SK-N-SH treated with all-trans-retinoic acid at 6 μM for 48 hours (cell line): ENCODE data around the gene SLC1A6.
"Not testable (repeated sequence)": the region's sequence is repeated elsewhere in the genome, so short reads cannot be mapped to it uniquely, and the experiment has no call there.

Experiments
- ATAC-seq: fragments of 200-7000 bp; cut with Tn5 transposase; 3 replicates; pipeline ENCODE4 v1.9.1; 2020; ENCODE audit warnings: mild to moderate bottlenecking, moderate library complexity
- ARNTL ChIP-seq: fragments of 450-650 bp; formaldehyde crosslinking; IDR thresholded peaks from 2 replicates; pipeline ENCODE4 v1.5.0; 2020; ENCODE audit warnings: low read depth, mild to moderate bottlenecking, moderate library complexity, borderline replicate concordance
- BACH2 ChIP-seq: fragments of 250-450 bp; sonication (Bioruptor Pico); IDR thresholded peaks from 2 replicates; pipeline ENCODE4 v1.9.0; 2021; ENCODE audit warnings: mild to moderate bottlenecking, borderline replicate concordance
- CSDC2 ChIP-seq: fragments of 250-450 bp; sonication (Bioruptor Pico); IDR thresholded peaks from 2 replicates; pipeline ENCODE4 v1.5.0; 2020; ENCODE audit warnings: mild to moderate bottlenecking, moderate library complexity
- ESRRG ChIP-seq: fragments of 250-450 bp; sonication (Bioruptor Pico); IDR thresholded peaks from 2 replicates; pipeline ENCODE4 v1.6.1; 2021; ENCODE audit warnings: mild to moderate bottlenecking
- GLIS3 ChIP-seq: fragments of 250-450 bp; sonication (Bioruptor Pico); IDR thresholded peaks from 2 replicates; pipeline ENCODE4 v1.5.0; 2020; ENCODE audit warnings: mild to moderate bottlenecking, moderate library complexity
- ISL1 ChIP-seq: fragments of 250-450 bp; sonication (Bioruptor Pico); IDR thresholded peaks from 2 replicates; pipeline ENCODE4 v2.1.2; 2022; ENCODE audit warnings: mild to moderate bottlenecking, moderate library complexity
- RARB ChIP-seq: fragments of 250-450 bp; sonication (Bioruptor Pico); IDR thresholded peaks from 2 replicates; pipeline ENCODE4 v1.8.0; 2021; ENCODE audit warnings: mild to moderate bottlenecking, moderate library complexity
- SNAI2 ChIP-seq: fragments of 250-450 bp; sonication (Bioruptor Pico); IDR thresholded peaks from 2 replicates; pipeline ENCODE4 v1.5.0; 2020; ENCODE audit warnings: mild to moderate bottlenecking, moderate library complexity
- TCF4 ChIP-seq: fragments of 250-450 bp; sonication (Bioruptor Pico); IDR thresholded peaks from 2 replicates; pipeline ENCODE4 v1.8.0; 2021; ENCODE audit warnings: mild to moderate bottlenecking, moderate library complexity, borderline replicate concordance
- TOX ChIP-seq: fragments of 250-450 bp; sonication (Bioruptor Pico); IDR thresholded peaks from 2 replicates; pipeline ENCODE4 v1.8.0; 2021; ENCODE audit warnings: mild to moderate bottlenecking, moderate library complexity, borderline replicate concordance
- ZC3H10 ChIP-seq: fragments of 250-450 bp; sonication (Bioruptor Pico); IDR thresholded peaks from 2 replicates; pipeline ENCODE4 v1.5.1; 2021; ENCODE audit warnings: mild to moderate bottlenecking, moderate library complexity
- ZFP3 ChIP-seq: fragments of 250-450 bp; sonication (Bioruptor Pico); IDR thresholded peaks from 2 replicates; pipeline ENCODE4 v1.5.0; 2020; ENCODE audit warnings: mild to moderate bottlenecking, moderate library complexity
- ZFP30 ChIP-seq: fragments of 450-650 bp; formaldehyde crosslinking; IDR thresholded peaks from 2 replicates; pipeline ENCODE4 v1.5.0; 2022; ENCODE audit warnings: mild to moderate bottlenecking, moderate library complexity
- ZNF565 ChIP-seq: fragments of 450-650 bp; formaldehyde crosslinking; conservative IDR thresholded peaks from 2 replicates; pipeline ENCODE4 v1.5.0; 2020; ENCODE audit warnings: low read depth, mild to moderate bottlenecking, moderate library complexity
- ZNF70 ChIP-seq: fragments of 450-650 bp; formaldehyde crosslinking; IDR thresholded peaks from 2 replicates; pipeline ENCODE4 v1.5.0; 2020; ENCODE audit warnings: mild to moderate bottlenecking, moderate library complexity
- ZNF8 ChIP-seq: fragments of 450-650 bp; formaldehyde crosslinking; IDR thresholded peaks from 2 replicates; pipeline ENCODE4 v1.5.0; 2020; ENCODE audit warnings: mild to moderate bottlenecking, moderate library complexity
- TF ChIP-seq, protein P1 (sequence below): fragments of 250-450 bp; sonication (Bioruptor Pico); IDR thresholded peaks from 2 replicates; pipeline ENCODE4 v1.5.0; 2020; ENCODE audit warnings: mild to moderate bottlenecking, moderate library complexity
- TF ChIP-seq, protein P2 (sequence below): fragments of 250-450 bp; sonication (Bioruptor Pico); IDR thresholded peaks from 2 replicates; pipeline ENCODE4 v1.8.0; 2020; ENCODE audit warnings: mild to moderate bottlenecking, moderate library complexity, borderline replicate concordance
- TF ChIP-seq, protein P3 (sequence below): fragments of 250-450 bp; sonication (Bioruptor Pico); IDR thresholded peaks from 2 replicates; pipeline ENCODE4 v1.5.1; 2021; ENCODE audit warnings: mild to moderate bottlenecking, moderate library complexity
- TF ChIP-seq, protein P4 (sequence below): fragments of 250-450 bp; sonication (Bioruptor Pico); IDR thresholded peaks from 2 replicates; pipeline ENCODE4 v1.5.1; 2020; ENCODE audit warnings: low read depth, mild to moderate bottlenecking, moderate library complexity

The SLC1A6 gene

DNA sequence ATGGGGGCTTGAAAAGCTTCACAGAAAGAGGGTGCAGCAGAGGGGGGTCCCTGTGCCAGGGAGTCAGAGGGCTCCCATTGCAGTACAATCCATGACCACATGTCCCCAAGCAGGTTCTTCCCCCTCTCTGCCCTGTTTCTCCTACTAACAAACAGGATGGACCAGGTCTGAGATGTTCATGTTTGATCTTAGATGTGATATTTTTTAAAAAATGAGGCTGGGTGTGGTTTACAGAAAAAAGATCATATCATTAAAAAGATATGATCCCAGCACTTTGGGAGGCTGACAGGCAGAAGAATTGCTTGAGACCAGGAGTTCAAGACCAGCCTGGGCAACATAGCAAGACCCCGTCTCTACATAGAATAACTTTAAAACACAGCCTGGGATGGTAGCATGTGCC lies 29.2 kb downstream of the SLC1A6 start:
- ATAC-seq, result no peak
- no peak for TF ChIP-seq ZFP3 (CRISPR knock-in tag)

DNA sequence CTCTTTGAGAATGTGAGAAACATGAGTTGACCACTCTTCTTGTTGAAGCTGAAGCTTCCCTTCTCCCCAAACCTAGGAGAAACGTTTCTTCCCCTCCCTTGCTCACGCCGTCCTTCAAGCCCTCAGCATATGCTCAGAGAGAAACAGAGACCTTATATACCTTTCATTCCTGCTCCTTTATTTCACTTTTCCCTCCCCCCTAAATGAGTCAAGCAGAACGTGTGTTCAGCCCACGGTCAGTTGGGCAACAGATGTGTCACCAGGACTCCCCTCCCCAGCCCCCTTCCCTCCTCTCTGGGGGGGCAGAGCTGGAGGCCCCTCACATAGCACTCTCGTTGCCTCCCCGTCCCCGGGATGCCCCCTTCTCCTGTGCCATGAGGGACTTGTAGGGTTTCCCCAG lies 29.8 kb downstream of the SLC1A6 start:
- TF ChIP-seq GLIS3 (CRISPR knock-in tag), result no peak
- TF ChIP-seq, protein P1, sequence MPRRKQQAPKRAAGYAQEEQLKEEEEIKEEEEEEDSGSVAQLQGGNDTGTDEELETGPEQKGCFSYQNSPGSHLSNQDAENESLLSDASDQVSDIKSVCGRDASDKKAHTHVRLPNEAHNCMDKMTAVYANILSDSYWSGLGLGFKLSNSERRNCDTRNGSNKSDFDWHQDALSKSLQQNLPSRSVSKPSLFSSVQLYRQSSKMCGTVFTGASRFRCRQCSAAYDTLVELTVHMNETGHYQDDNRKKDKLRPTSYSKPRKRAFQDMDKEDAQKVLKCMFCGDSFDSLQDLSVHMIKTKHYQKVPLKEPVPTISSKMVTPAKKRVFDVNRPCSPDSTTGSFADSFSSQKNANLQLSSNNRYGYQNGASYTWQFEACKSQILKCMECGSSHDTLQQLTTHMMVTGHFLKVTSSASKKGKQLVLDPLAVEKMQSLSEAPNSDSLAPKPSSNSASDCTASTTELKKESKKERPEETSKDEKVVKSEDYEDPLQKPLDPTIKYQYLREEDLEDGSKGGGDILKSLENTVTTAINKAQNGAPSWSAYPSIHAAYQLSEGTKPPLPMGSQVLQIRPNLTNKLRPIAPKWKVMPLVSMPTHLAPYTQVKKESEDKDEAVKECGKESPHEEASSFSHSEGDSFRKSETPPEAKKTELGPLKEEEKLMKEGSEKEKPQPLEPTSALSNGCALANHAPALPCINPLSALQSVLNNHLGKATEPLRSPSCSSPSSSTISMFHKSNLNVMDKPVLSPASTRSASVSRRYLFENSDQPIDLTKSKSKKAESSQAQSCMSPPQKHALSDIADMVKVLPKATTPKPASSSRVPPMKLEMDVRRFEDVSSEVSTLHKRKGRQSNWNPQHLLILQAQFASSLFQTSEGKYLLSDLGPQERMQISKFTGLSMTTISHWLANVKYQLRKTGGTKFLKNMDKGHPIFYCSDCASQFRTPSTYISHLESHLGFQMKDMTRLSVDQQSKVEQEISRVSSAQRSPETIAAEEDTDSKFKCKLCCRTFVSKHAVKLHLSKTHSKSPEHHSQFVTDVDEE (CRISPR knock-in tag), result no peak
- no peak for TF ChIP-seq ZFP3 (CRISPR knock-in tag)
- no peak for TF ChIP-seq RARB (CRISPR knock-in tag)
- no peak for TF ChIP-seq ZNF8
- no peak for TF ChIP-seq CSDC2 (CRISPR knock-in tag)
- TF ChIP-seq, protein P2, sequence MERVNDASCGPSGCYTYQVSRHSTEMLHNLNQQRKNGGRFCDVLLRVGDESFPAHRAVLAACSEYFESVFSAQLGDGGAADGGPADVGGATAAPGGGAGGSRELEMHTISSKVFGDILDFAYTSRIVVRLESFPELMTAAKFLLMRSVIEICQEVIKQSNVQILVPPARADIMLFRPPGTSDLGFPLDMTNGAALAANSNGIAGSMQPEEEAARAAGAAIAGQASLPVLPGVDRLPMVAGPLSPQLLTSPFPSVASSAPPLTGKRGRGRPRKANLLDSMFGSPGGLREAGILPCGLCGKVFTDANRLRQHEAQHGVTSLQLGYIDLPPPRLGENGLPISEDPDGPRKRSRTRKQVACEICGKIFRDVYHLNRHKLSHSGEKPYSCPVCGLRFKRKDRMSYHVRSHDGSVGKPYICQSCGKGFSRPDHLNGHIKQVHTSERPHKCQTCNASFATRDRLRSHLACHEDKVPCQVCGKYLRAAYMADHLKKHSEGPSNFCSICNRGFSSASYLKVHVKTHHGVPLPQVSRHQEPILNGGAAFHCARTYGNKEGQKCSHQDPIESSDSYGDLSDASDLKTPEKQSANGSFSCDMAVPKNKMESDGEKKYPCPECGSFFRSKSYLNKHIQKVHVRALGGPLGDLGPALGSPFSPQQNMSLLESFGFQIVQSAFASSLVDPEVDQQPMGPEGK (CRISPR knock-in tag), result no peak
- no peak for TF ChIP-seq TCF4 (CRISPR knock-in tag)
- no peak for TF ChIP-seq ZFP30 (CRISPR knock-in tag)
- TF ChIP-seq ISL1 (CRISPR knock-in tag), result no peak
- TF ChIP-seq, protein P3, sequence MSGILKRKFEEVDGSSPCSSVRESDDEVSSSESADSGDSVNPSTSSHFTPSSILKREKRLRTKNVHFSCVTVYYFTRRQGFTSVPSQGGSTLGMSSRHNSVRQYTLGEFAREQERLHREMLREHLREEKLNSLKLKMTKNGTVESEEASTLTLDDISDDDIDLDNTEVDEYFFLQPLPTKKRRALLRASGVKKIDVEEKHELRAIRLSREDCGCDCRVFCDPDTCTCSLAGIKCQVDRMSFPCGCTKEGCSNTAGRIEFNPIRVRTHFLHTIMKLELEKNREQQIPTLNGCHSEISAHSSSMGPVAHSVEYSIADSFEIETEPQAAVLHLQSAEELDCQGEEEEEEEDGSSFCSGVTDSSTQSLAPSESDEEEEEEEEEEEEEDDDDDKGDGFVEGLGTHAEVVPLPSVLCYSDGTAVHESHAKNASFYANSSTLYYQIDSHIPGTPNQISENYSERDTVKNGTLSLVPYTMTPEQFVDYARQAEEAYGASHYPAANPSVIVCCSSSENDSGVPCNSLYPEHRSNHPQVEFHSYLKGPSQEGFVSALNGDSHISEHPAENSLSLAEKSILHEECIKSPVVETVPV, result no peak
- TF ChIP-seq ESRRG (CRISPR knock-in tag), result no peak
- no peak for TF ChIP-seq SNAI2 (CRISPR knock-in tag)
- TF ChIP-seq, protein P4, sequence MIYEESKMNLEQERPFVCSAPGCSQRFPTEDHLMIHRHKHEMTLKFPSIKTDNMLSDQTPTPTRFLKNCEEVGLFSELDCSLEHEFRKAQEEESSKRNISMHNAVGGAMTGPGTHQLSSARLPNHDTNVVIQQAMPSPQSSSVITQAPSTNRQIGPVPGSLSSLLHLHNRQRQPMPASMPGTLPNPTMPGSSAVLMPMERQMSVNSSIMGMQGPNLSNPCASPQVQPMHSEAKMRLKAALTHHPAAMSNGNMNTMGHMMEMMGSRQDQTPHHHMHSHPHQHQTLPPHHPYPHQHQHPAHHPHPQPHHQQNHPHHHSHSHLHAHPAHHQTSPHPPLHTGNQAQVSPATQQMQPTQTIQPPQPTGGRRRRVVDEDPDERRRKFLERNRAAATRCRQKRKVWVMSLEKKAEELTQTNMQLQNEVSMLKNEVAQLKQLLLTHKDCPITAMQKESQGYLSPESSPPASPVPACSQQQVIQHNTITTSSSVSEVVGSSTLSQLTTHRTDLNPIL (CRISPR knock-in tag), result no peak
- TF ChIP-seq BACH2 (CRISPR knock-in tag), result no peak
- no peak for TF ChIP-seq ZC3H10 (CRISPR knock-in tag)
- ATAC-seq, result no peak

DNA sequence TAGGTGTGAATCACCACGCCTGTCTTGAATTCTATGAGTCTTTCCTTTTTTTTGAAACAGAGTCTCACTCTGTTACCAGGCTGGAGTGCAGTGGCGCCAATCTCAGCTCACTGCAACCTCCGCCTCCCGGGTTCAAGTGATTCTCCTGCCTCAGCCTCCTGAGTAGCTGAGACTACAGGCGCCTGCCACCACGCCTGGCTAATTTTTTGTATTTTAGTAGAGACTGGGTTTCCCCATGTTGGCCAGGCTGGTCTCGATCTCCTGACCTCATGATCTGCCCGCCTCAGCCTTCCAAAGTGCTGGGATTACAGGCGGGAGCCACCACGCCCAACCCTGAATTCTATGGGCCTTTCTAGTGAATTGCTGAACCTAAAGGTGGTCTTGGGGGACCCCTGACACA lies 30.3 kb downstream of the SLC1A6 start:
- ATAC-seq, result not testable (repeated sequence)

DNA sequence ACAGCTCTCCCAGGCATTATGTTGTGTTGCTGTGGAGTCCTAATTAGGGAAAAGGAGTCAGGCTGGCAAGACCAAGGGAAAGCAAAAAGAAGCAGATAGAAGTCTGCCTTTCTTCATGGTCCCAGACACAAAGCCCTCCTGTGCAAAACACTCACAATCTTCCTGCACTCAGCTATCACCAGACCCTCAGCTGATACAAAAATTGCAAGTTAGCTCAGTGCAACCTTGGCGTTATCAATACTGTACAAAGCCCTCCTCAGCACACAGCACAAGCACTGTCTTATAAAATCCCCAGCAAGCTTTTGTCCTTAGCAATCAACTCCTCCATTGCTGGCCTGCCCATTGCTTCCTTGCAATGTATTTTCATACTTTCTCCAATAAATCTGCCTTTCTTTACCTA lies 35.2 kb downstream of the SLC1A6 start:
- no peak for ATAC-seq
- TF ChIP-seq, protein P1 (CRISPR knock-in tag), result no peak
- no peak for TF ChIP-seq TOX (CRISPR knock-in tag)
- TF ChIP-seq GLIS3 (CRISPR knock-in tag), result no peak
- no peak for TF ChIP-seq ZFP30 (CRISPR knock-in tag)
- TF ChIP-seq BACH2 (CRISPR knock-in tag), result no peak
- no peak for TF ChIP-seq ARNTL (CRISPR knock-in tag)
- no peak for TF ChIP-seq ZNF70 (CRISPR knock-in tag)
- TF ChIP-seq ZC3H10 (CRISPR knock-in tag), result no peak
- no peak for TF ChIP-seq CSDC2 (CRISPR knock-in tag)
- TF ChIP-seq, protein P3, result no peak
- no peak for TF ChIP-seq ZNF565 (CRISPR knock-in tag)
- TF ChIP-seq RARB (CRISPR knock-in tag), result no peak
- TF ChIP-seq, protein P2 (CRISPR knock-in tag), result no peak
- TF ChIP-seq ESRRG (CRISPR knock-in tag), result no peak
- TF ChIP-seq ZFP3 (CRISPR knock-in tag), result no peak
- TF ChIP-seq, all 23 proteins: peak for 0
